Measurements from ENCODE around the gene SNIP1.

DNA sequence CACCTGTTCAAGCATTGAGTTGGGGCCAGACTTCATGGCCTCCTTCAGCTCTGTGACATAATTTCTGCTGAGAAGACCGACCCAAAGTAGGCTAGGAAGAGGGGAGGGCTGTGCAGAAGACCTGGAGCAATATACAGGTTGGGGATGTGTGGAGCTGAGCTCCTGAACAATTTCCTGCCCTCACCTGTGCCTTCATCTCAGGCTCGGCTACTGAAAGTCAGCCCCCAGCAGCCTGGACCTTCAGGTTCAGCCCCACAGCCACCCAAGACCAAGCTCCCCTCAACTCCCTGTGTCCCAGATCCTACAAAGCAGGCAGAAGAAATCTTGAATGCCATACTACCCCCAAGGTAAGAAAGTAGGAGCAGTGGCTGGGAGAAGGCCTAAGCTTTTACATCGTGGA, 3.3 kb upstream of the SNIP1 start:
- TF ChIP-seq, protein P1, sequence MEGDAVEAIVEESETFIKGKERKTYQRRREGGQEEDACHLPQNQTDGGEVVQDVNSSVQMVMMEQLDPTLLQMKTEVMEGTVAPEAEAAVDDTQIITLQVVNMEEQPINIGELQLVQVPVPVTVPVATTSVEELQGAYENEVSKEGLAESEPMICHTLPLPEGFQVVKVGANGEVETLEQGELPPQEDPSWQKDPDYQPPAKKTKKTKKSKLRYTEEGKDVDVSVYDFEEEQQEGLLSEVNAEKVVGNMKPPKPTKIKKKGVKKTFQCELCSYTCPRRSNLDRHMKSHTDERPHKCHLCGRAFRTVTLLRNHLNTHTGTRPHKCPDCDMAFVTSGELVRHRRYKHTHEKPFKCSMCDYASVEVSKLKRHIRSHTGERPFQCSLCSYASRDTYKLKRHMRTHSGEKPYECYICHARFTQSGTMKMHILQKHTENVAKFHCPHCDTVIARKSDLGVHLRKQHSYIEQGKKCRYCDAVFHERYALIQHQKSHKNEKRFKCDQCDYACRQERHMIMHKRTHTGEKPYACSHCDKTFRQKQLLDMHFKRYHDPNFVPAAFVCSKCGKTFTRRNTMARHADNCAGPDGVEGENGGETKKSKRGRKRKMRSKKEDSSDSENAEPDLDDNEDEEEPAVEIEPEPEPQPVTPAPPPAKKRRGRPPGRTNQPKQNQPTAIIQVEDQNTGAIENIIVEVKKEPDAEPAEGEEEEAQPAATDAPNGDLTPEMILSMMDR (IDR thresholded peaks at IDR 0.05; ENCODE audit: low read depth, low read length) = no peak
- no peak for TF ChIP-seq EZH2phosphoT487 (IDR thresholded peaks at IDR 0.05; ENCODE audit: low read depth)

Data from OCI-LY3 (cell line).